ENCODE measurements around the gene PLEKHG4B. TPM values are rescaled to one million over a fixed set of nuclear protein-coding genes. Genes with fewer than 3 reads are reported as not detected.

PLEKHG4B gene
- polyA plus RNA-seq, 1 of the 3 experiments (the other 2 are of a cell fraction), result 0.18 TPM

- H3K27ac ChIP-seq (ENCODE audit: low read depth in 2 of 2, low read length in 1 of 2), result no peak overlapping the region
- no peaks in the 10 kb centered on the region for H3K36me3 ChIP-seq (replicated peaks in 1 of 2; ENCODE audit: control insufficient read depth in 1 of 2, insufficient read depth in 2 of 2, low read length in 1 of 2)
- H4K20me1 ChIP-seq (ENCODE audit: insufficient read depth), result no peaks in the 10 kb centered on the region
- H3K9me3 ChIP-seq, result no peaks in the 10 kb centered on the region
- H2AFZ ChIP-seq (ENCODE audit: low read depth), result no peak overlapping the region
- no peaks in the 10 kb centered on the region for H3F3A ChIP-seq (replicated peaks; ENCODE audit: insufficient read depth)
- WGBS (ENCODE audit: low lambda C conversion rate), result 93% methylated on average over 9 of the region's 22 CpGs
- H3K27me3 ChIP-seq (ENCODE audit: insufficient read depth), result peaks cover 3% of the 10 kb centered on the region; the same call in 1 of the 2 replicates
- CTCF ChIA-PET, result no interaction called here
- TF ChIP-seq MXI1 (IDR thresholded peaks at IDR 0.05; ENCODE audit: low read depth, low read length), result no peak
- TF ChIP-seq RAD21 (IDR thresholded peaks at IDR 0.05; ENCODE audit: low read length), result no peak
- TF ChIP-seq, protein P1, sequence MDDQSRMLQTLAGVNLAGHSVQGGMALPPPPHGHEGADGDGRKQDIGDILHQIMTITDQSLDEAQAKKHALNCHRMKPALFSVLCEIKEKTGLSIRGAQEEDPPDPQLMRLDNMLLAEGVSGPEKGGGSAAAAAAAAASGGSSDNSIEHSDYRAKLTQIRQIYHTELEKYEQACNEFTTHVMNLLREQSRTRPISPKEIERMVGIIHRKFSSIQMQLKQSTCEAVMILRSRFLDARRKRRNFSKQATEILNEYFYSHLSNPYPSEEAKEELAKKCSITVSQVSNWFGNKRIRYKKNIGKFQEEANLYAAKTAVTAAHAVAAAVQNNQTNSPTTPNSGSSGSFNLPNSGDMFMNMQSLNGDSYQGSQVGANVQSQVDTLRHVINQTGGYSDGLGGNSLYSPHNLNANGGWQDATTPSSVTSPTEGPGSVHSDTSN (IDR thresholded peaks at IDR 0.05), result no peak
- TF ChIP-seq USF1 (IDR thresholded peaks at IDR 0.05; ENCODE audit: borderline replicate concordance, low read depth), result no peak
- TF ChIP-seq, protein P2, sequence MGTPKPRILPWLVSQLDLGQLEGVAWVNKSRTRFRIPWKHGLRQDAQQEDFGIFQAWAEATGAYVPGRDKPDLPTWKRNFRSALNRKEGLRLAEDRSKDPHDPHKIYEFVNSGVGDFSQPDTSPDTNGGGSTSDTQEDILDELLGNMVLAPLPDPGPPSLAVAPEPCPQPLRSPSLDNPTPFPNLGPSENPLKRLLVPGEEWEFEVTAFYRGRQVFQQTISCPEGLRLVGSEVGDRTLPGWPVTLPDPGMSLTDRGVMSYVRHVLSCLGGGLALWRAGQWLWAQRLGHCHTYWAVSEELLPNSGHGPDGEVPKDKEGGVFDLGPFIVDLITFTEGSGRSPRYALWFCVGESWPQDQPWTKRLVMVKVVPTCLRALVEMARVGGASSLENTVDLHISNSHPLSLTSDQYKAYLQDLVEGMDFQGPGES (IDR thresholded peaks at IDR 0.05; ENCODE audit: low read depth, low read length), result no peak
- no peak for TF ChIP-seq NRF1 (IDR thresholded peaks at IDR 0.05; ENCODE audit: low read depth, low read length)
- no peak for TF ChIP-seq CTCF (IDR thresholded peaks at IDR 0.05)
- TF ChIP-seq NFIC (IDR thresholded peaks at IDR 0.05; ENCODE audit: borderline replicate concordance), result no peak
- TF ChIP-seq EP300 (IDR thresholded peaks at IDR 0.05; ENCODE audit: borderline replicate concordance in 1 of 2, low read depth in 1 of 2, low read length in 1 of 2), result no peak
- no peak for TF ChIP-seq SIN3A (IDR thresholded peaks at IDR 0.05; ENCODE audit: borderline replicate concordance, low read depth, low read length)
- no peak for TF ChIP-seq ELF1 (IDR thresholded peaks at IDR 0.05)
- TF ChIP-seq RXRA (IDR thresholded peaks at IDR 0.05; ENCODE audit: borderline replicate concordance, low read depth), result no peak
- TF ChIP-seq USF2 (IDR thresholded peaks at IDR 0.05; ENCODE audit: borderline replicate concordance, low read depth, low read length), result no peak
- no peak for TF ChIP-seq REST (IDR thresholded peaks at IDR 0.05; ENCODE audit: low read depth, low read length)
- no peak overlapping the region for H3K4me2 ChIP-seq
- no peak for DNase-seq
- peaks cover 0 to 9% of the 10 kb centered on the region in 2 experiments; a peak in 1 of 4 replicates for H3K4me1 ChIP-seq (ENCODE audit: control insufficient read depth in 1 of 2, insufficient read depth in 2 of 2, low read depth in 1 of 2, low read length in 1 of 2)
- no peak overlapping the region for H3K4me3 ChIP-seq (ENCODE audit: low read depth in 2 of 2, low read length in 1 of 2)
- POLR2A ChIA-PET, result no interaction called here
- H3K79me2 ChIP-seq (ENCODE audit: insufficient read depth), result no peaks in the 10 kb centered on the region
- no peaks in the 10 kb centered on the region for H3K9me2 ChIP-seq
- H3K9ac ChIP-seq, result no peak overlapping the region
Observed at GRCh38 chr5:181566-181965, 89.6 kb downstream of the PLEKHG4B start.

Data from SK-N-SH (cell line).